Right atrium auricular region (tissue), 2 donors: ENCODE measurements around the gene ME1. TPM values are rescaled to one million over a fixed set of nuclear protein-coding genes. Genes with fewer than 3 reads are reported as not detected.

Experiments used
- DNase-seq: peaks from one replicate; pipeline ENCODE4 v3.0.0-alpha.2; 2019; ENCODE audit warnings: low spot score
- H3K27ac ChIP-seq, 2 donors: fragments of 200-600 bp; sonication (generic); 1 replicate in 1 of 2; 2 replicates in 1 of 2; pipeline ENCODE4 v1.5.1; 2016 to 2019
- H3K27me3 ChIP-seq, 2 donors: fragments of 200-600 bp; sonication (generic); one replicate each; pipeline versions ENCODE4 v1.5.1 to v1.6.0; 2017 to 2019
- H3K36me3 ChIP-seq: fragments of 200-600 bp; sonication (generic); one replicate; pipeline ENCODE4 v1.5.1; 2016
- H3K4me1 ChIP-seq, 2 donors: fragments of 200-600 bp; sonication (generic); one replicate each; pipeline versions ENCODE4 v1.5.1 to v1.6.0; 2017 to 2019
- H3K4me3 ChIP-seq, 2 donors: fragments of 200-600 bp; sonication (generic); 1 replicate in 1 of 2; 2 replicates in 1 of 2; pipeline ENCODE4 v1.5.1; 2017 to 2019; ENCODE audit warnings: mild to moderate bottlenecking in 1 of 2, moderate library complexity in 1 of 2
- H3K9me3 ChIP-seq, 2 donors: fragments of 200-600 bp; sonication (generic); one replicate each; pipeline ENCODE4 v1.5.1; 2019
- total RNA-seq, 2 donors: library from RNA; depleted of rRNA; stranded (reverse); fragments of >200 nt; gene quantifications; one replicate each; pipeline ENCODE4 v1.1.0, GENCODE V29; 2016
- TF ChIP-seq, protein P1 (sequence below), 2 donors: fragments of 200-600 bp; sonication (generic); IDR thresholded peaks; one replicate each; pipeline ENCODE4 v1.5.1; 2019; ENCODE audit warnings: antibody characterized with exemption in 2 of 2

The ME1 gene
- total RNA-seq, 2 donors from 2014 or later, result 25.6 to 26.5 TPM

- TF ChIP-seq, protein P1, sequence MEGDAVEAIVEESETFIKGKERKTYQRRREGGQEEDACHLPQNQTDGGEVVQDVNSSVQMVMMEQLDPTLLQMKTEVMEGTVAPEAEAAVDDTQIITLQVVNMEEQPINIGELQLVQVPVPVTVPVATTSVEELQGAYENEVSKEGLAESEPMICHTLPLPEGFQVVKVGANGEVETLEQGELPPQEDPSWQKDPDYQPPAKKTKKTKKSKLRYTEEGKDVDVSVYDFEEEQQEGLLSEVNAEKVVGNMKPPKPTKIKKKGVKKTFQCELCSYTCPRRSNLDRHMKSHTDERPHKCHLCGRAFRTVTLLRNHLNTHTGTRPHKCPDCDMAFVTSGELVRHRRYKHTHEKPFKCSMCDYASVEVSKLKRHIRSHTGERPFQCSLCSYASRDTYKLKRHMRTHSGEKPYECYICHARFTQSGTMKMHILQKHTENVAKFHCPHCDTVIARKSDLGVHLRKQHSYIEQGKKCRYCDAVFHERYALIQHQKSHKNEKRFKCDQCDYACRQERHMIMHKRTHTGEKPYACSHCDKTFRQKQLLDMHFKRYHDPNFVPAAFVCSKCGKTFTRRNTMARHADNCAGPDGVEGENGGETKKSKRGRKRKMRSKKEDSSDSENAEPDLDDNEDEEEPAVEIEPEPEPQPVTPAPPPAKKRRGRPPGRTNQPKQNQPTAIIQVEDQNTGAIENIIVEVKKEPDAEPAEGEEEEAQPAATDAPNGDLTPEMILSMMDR (IDR thresholded peaks at IDR 0.05), result no peak
- peaks cover 0 to 3% of the 10 kb centered on the region in 2 donors for H3K4me1 ChIP-seq
- no peak overlapping the region for H3K27ac ChIP-seq
- H3K27me3 ChIP-seq, result no peaks in the 10 kb centered on the region
- no peak overlapping the region for H3K4me3 ChIP-seq
- H3K9me3 ChIP-seq, result no peaks in the 10 kb centered on the region
- no peak for DNase-seq
- H3K36me3 ChIP-seq, result no peaks in the 10 kb centered on the region
Measured at GRCh38 chr6:83220121-83220520, 210.7 kb downstream of the ME1 start.

DNA sequence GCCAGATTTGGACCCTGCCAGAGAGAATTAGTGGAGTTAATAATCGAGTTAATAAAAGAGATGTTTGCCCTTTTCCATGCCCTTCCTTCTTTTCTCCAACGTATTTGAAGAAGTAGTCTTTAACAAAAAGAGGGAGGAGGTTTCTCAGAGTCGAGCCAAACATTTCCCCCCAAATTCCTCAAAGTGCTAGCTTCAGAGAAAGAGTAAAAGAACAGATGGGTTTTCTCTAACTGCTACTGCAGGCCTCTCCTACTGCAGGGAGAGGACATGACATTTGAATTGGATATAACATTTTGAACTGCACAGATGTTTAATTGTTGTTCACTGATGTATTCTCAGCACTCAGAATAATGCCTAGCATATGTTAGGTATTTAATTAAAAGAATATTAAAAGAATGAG is 212.2 kb downstream of the ME1 start:
- TF ChIP-seq, protein P1 (IDR thresholded peaks at IDR 0.05), result no peak
- Histone ChIP-seq H3K36me3 (no peaks in the 10 kb centered on the region), H3K27ac (no peak overlapping the region), H3K27me3 (no peaks in the 10 kb centered on the region), H3K4me1 (peaks cover 0 to 7% of the 10 kb centered on the region in 2 donors), H3K9me3 (no peaks in the 10 kb centered on the region), H3K4me3 (no peak overlapping the region)
- no peak for DNase-seq

DNA sequence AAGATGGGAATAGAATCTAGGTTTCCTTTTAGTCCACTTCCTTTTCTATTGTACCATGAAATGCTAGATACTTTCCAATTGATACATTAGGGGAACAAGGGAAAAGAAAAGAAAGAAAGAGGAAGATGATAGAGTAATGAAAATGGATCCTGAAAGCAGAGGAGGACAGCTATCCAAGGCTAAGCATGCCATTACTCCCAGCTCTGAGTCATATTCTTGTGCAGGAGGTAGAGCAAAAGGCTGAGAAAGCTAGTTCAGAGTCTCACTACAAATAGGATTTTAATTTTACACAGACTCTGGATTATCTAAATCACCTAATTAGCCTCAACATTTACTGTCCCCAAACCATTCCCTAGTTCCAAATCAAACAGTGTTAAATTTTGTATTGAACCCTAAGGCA is 214.0 kb downstream of the ME1 start:
- H3K27me3 ChIP-seq, result no peaks in the 10 kb centered on the region
- H3K9me3 ChIP-seq, result no peaks in the 10 kb centered on the region
- no peak overlapping the region for H3K4me3 ChIP-seq
- no peaks in the 10 kb centered on the region for H3K36me3 ChIP-seq
- no peak for DNase-seq
- peaks cover 0 to 7% of the 10 kb centered on the region in 2 donors for H3K4me1 ChIP-seq
- TF ChIP-seq, protein P1 (IDR thresholded peaks at IDR 0.05), result no peak
- no peak overlapping the region for H3K27ac ChIP-seq

- Histone ChIP-seq H3K9me3 (no peaks in the 10 kb centered on the region), H3K4me3 (no peak overlapping the region), H3K4me1 (peaks cover 0 to 7% of the 10 kb centered on the region in 2 donors), H3K27me3 (no peaks in the 10 kb centered on the region), H3K27ac (no peak overlapping the region), H3K36me3 (no peaks in the 10 kb centered on the region)
- TF ChIP-seq, protein P1 (IDR thresholded peaks at IDR 0.05), result peak; percentile 37 to 88
- peak; percentile 73 for DNase-seq
Measured at GRCh38 chr6:83215131-83216047, 215.5 kb downstream of the ME1 start.

DNA sequence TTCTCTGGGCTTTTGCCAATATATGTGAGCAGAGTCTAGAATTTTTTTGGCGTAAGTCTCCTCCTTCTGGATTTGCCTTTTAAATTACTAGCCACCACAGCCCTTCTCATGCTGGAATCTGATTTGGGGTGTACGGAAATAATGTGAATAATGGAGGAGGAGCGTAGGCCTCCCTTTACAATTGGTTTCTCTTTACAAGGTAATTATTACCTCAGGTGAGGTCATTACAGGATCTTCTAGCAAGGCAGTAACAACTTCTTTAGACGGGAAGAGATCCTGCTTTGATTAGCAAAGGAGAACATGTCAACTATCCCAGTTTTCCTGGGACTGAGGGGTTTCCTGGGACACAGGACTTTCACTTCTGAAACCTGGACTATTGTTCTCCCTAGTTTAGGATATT is 228.8 kb downstream of the ME1 start:
- Histone ChIP-seq H3K27me3 (no peaks in the 10 kb centered on the region), H3K9me3 (no peaks in the 10 kb centered on the region), H3K4me3 (no peak overlapping the region), H3K27ac (no peak overlapping the region), H3K36me3 (peaks cover 3% of the 10 kb centered on the region), H3K4me1 (no peaks in the 10 kb centered on the region)
- TF ChIP-seq, protein P1 (IDR thresholded peaks at IDR 0.05), result no peak
- no peak for DNase-seq
